Urinary bladder (tissue), 4 donors: ENCODE data around the gene ANKRD28. TPM values are rescaled to one million over a fixed set of nuclear protein-coding genes. Genes with fewer than 3 reads are reported as not detected.

Source experiments
- DNase-seq: peaks from one replicate; pipeline ENCODE4 v3.0.0-alpha.2; 2015; ENCODE audit errors: extremely low spot score
- H3K27ac ChIP-seq: one replicate; pipeline ENCODE4 v1.5.1; 2013; ENCODE audit warnings: low read depth, mild to moderate bottlenecking, moderate library complexity
- H3K36me3 ChIP-seq: one replicate; pipeline ENCODE4 v1.6.1; 2013; ENCODE audit warnings: mild to moderate bottlenecking, moderate library complexity; ENCODE audit not compliant: insufficient read depth
- H3K4me1 ChIP-seq: one replicate; pipeline ENCODE4 v1.6.1; 2013; ENCODE audit warnings: mild to moderate bottlenecking, moderate library complexity; ENCODE audit not compliant: insufficient read depth
- H3K4me3 ChIP-seq: one replicate; pipeline ENCODE4 v1.5.1; 2013; ENCODE audit warnings: low read depth, low read length
- WGBS: extraction: QIAGEN DNeasy Blood & Tissue Kit; methylation state at CpG from one replicate; pipeline ENCODE4 v1.1.7; 2013; 5-methylcytosine and 5-hydroxymethylcytosine counted together
- polyA plus RNA-seq: library from polyadenylated mRNA; stranded (reverse); fragments of 200-250 nt; gene quantifications from one replicate; pipeline ENCODE4 v1.2.3, GENCODE V29; 2013
- total RNA-seq: library from RNA; depleted of rRNA; stranded (reverse); fragments of >200 nt; gene quantifications from one replicate; pipeline ENCODE4 v1.2.3, GENCODE V29; 2014
- donor health status: healthy with polysubstance abuse.
- donor health status: healthy.

The ANKRD28 gene
- total and polyA plus RNA-seq, 2 donors: 12.6 to 83.8 TPM

GRCh38 chr3:15796771-15797641 is 773 bp downstream of the ANKRD28 start:
- Histone ChIP-seq H3K36me3 (no peaks in the 10 kb centered on the region), H3K27ac (peak overlapping the region; percentile 66), H3K4me1 (no peaks in the 10 kb centered on the region), H3K4me3 (peak overlapping the region; percentile 36)
- 5% methylated on average over 5 of the region's 5 CpGs for WGBS
- peak; percentile 20 for DNase-seq

GRCh38 chr3:15796331-15796730 is 1.4 kb downstream of the ANKRD28 start:
- DNase-seq: no peak
- H3K27ac ChIP-seq: no peak overlapping the region
- WGBS: 7% methylated on average over 2 of the region's 2 CpGs
- H3K4me3 ChIP-seq: no peak overlapping the region
- H3K36me3 ChIP-seq: no peaks in the 10 kb centered on the region
- no peaks in the 10 kb centered on the region for H3K4me1 ChIP-seq

- H3K27ac ChIP-seq: no peak overlapping the region
- no peaks in the 10 kb centered on the region for H3K4me1 ChIP-seq
- H3K4me3 ChIP-seq: no peak overlapping the region
- DNase-seq: no peak
- WGBS: 14% methylated on average over 4 of the region's 4 CpGs
- no peaks in the 10 kb centered on the region for H3K36me3 ChIP-seq
Measured at GRCh38 chr3:15795651-15796308, 2.0 kb downstream of the ANKRD28 start.

GRCh38 chr3:15794842-15795650 is 2.7 kb downstream of the ANKRD28 start:
- no peaks in the 10 kb centered on the region for H3K4me1 ChIP-seq
- no peak for DNase-seq
- H3K36me3 ChIP-seq: no peaks in the 10 kb centered on the region
- H3K27ac ChIP-seq: peak overlapping the region; percentile 10
- 33% methylated on average over 2 of the region's 2 CpGs for WGBS
- no peak overlapping the region for H3K4me3 ChIP-seq

- Histone ChIP-seq H3K36me3 (no peaks in the 10 kb centered on the region), H3K27ac (no peak overlapping the region), H3K4me1 (no peaks in the 10 kb centered on the region), H3K4me3 (no peak overlapping the region)
- DNase-seq: no peak
- WGBS: 55% methylated on average over 3 of the region's 3 CpGs
Measured at GRCh38 chr3:15794303-15794771, 3.4 kb downstream of the ANKRD28 start.

- no peak overlapping the region for H3K27ac ChIP-seq
- H3K4me3 ChIP-seq: no peak overlapping the region
- no peaks in the 10 kb centered on the region for H3K4me1 ChIP-seq
- WGBS: 73% methylated on average over 1 of the region's 1 CpG
- no peaks in the 10 kb centered on the region for H3K36me3 ChIP-seq
- no peak for DNase-seq
Measured at GRCh38 chr3:15791525-15791924, 6.3 kb downstream of the ANKRD28 start.

GRCh38 chr3:15787941-15788340 is 9.8 kb downstream of the ANKRD28 start:
- no peak overlapping the region for H3K4me3 ChIP-seq
- H3K4me1 ChIP-seq: no peaks in the 10 kb centered on the region
- no peak overlapping the region for H3K27ac ChIP-seq
- no peak for DNase-seq
- WGBS: 56% methylated on average over 1 of the region's 1 CpG
- H3K36me3 ChIP-seq: no peaks in the 10 kb centered on the region

GRCh38 chr3:15787526-15787925 is 10.3 kb downstream of the ANKRD28 start:
- no peak overlapping the region for H3K27ac ChIP-seq
- no peak for DNase-seq
- H3K4me1 ChIP-seq: no peaks in the 10 kb centered on the region
- H3K36me3 ChIP-seq: no peaks in the 10 kb centered on the region
- WGBS: 95% methylated on average over 1 of the region's 1 CpG
- no peak overlapping the region for H3K4me3 ChIP-seq

GRCh38 chr3:15783361-15783969 is 14.3 kb downstream of the ANKRD28 start:
- Histone ChIP-seq H3K27ac (no peak overlapping the region), H3K4me1 (no peaks in the 10 kb centered on the region), H3K4me3 (no peak overlapping the region), H3K36me3 (no peaks in the 10 kb centered on the region)
- 61% methylated on average over 4 of the region's 4 CpGs for WGBS
- DNase-seq: no peak

- Histone ChIP-seq H3K4me1 (peaks cover 3% of the 10 kb centered on the region), H3K4me3 (no peak overlapping the region), H3K27ac (no peak overlapping the region), H3K36me3 (no peaks in the 10 kb centered on the region)
- DNase-seq: no peak
- 92% methylated on average over 2 of the region's 2 CpGs for WGBS
Measured at GRCh38 chr3:15782429-15782828, 15.3 kb downstream of the ANKRD28 start.

GRCh38 chr3:15781637-15782402 is 16.0 kb downstream of the ANKRD28 start:
- no peak overlapping the region for H3K4me3 ChIP-seq

GRCh38 chr3:15781131-15781530 is 16.6 kb downstream of the ANKRD28 start:
- H3K4me1 ChIP-seq: peaks cover 3% of the 10 kb centered on the region
- DNase-seq: no peak
- no peaks in the 10 kb centered on the region for H3K36me3 ChIP-seq
- H3K27ac ChIP-seq: no peak overlapping the region
- no peak overlapping the region for H3K4me3 ChIP-seq

More at GRCh38 chr3:15781637-15782402, 16.0 kb downstream of the ANKRD28 start:
- H3K27ac ChIP-seq: no peak overlapping the region
- H3K36me3 ChIP-seq: no peaks in the 10 kb centered on the region
- no peak for DNase-seq
- WGBS: 84% methylated on average over 6 of the region's 6 CpGs
- peaks cover 3% of the 10 kb centered on the region for H3K4me1 ChIP-seq
